Measurements from ENCODE around the gene COA1.
"Not testable (repeated sequence)": the region's sequence is repeated elsewhere in the genome, so short reads cannot be mapped to it uniquely, and the experiment has no call there.

The COA1 gene

GRCh38 chr7:43680736-43681135, 48.6 kb downstream of the COA1 start:
- no peak for DNase-seq

GRCh38 chr7:43679210-43680068, 49.9 kb downstream of the COA1 start:
- DNase-seq: no peak

GRCh38 chr7:43678315-43678714, 51.0 kb downstream of the COA1 start:
- no peak for DNase-seq

- DNase-seq: no peak
Measured at GRCh38 chr7:43677864-43678263, 51.5 kb downstream of the COA1 start.

- no peak for DNase-seq
Measured at GRCh38 chr7:43674559-43675436, 54.5 kb downstream of the COA1 start.

- DNase-seq: not testable (repeated sequence)
Measured at GRCh38 chr7:43673243-43673976, 55.9 kb downstream of the COA1 start.

- no peak for DNase-seq
Measured at GRCh38 chr7:43671521-43671920, 57.8 kb downstream of the COA1 start.

GRCh38 chr7:43669286-43670081, 59.8 kb downstream of the COA1 start:
- no peak for DNase-seq

GRCh38 chr7:43668035-43668434, 61.3 kb downstream of the COA1 start:
- no peak for DNase-seq

- DNase-seq: no peak
Measured at GRCh38 chr7:43666938-43667337, 62.4 kb downstream of the COA1 start.

GRCh38 chr7:43664681-43665080, 64.6 kb downstream of the COA1 start:
- no peak for DNase-seq

- no peak for DNase-seq
Measured at GRCh38 chr7:43660141-43660540, 69.2 kb downstream of the COA1 start.

GRCh38 chr7:43659549-43659896, 69.8 kb downstream of the COA1 start:
- no peak for DNase-seq

- DNase-seq: no peak
Measured at GRCh38 chr7:43658718-43659548, 70.4 kb downstream of the COA1 start.

- no peak for DNase-seq
Measured at GRCh38 chr7:43656997-43657396, 72.3 kb downstream of the COA1 start.

- DNase-seq: no peak
Measured at GRCh38 chr7:43655584-43655983, 73.7 kb downstream of the COA1 start.

GRCh38 chr7:43653891-43654504, 75.3 kb downstream of the COA1 start:
- DNase-seq: no peak

- DNase-seq: no peak
Measured at GRCh38 chr7:43653466-43653865, 75.9 kb downstream of the COA1 start.

GRCh38 chr7:43652364-43652763, 77.0 kb downstream of the COA1 start:
- no peak for DNase-seq

GRCh38 chr7:43650457-43651052, 78.8 kb downstream of the COA1 start:
- no peak for DNase-seq

Measured in NCI-H1694 (cell line).